Psoas muscle (tissue), 8 donors: Measurements from ENCODE around the gene DLEU7. TPM values are rescaled to one million over a fixed set of nuclear protein-coding genes. Genes with fewer than 3 reads are reported as not detected.

Source experiments
- ATAC-seq, 4 donors: fragments of 200-7000 bp; cut with Tn5 transposase; one replicate each; pipeline ENCODE4 v1.9.1; 2020; ENCODE audit warnings: moderate library complexity in 3 of 4, mild to moderate bottlenecking in 2 of 4
- DNase-seq, 2 donors: peaks; one replicate each; pipeline ENCODE4 v3.0.0-alpha.2; 2020
- H3K27ac ChIP-seq: fragments of 200-600 bp; one replicate; pipeline ENCODE4 v1.8.0; 2022
- H3K27me3 ChIP-seq, 3 donors: fragments of 200-600 bp in 1 of 3; one replicate each; pipeline versions ENCODE4 v1.6.1 to v1.8.0; 2013 to 2022; ENCODE audit warnings: low read length in 2 of 3, mild to moderate bottlenecking in 2 of 3, moderate library complexity in 1 of 3; ENCODE audit not compliant: insufficient read depth in 3 of 3
- H3K36me3 ChIP-seq, 2 donors: fragments of 200-600 bp in 1 of 2; one replicate each; pipeline versions ENCODE4 v1.6.1 to v1.8.0; 2013 to 2022; ENCODE audit warnings: low read depth in 1 of 2, mild to moderate bottlenecking in 1 of 2, moderate library complexity in 1 of 2; ENCODE audit not compliant: insufficient read depth in 1 of 2
- H3K4me1 ChIP-seq: fragments of 200-600 bp; one replicate; pipeline ENCODE4 v1.8.0; 2022
- H3K4me3 ChIP-seq: fragments of 200-600 bp; one replicate; pipeline ENCODE4 v1.8.0; 2022; ENCODE audit warnings: mild to moderate bottlenecking
- H3K9me3 ChIP-seq: fragments of 200-600 bp; one replicate; pipeline ENCODE4 v1.8.0; 2022
- CTCF ChIP-seq: fragments of 200-600 bp; IDR thresholded peaks from one replicate; pipeline ENCODE4 v1.8.0; 2022; ENCODE audit warnings: antibody characterized with exemption
- WGBS, 3 donors: extraction: QIAGEN DNeasy Blood & Tissue Kit; methylation state at CpG; one replicate each; pipeline versions ENCODE4 v1.1.6 to v1.1.7; 2013; 5-methylcytosine and 5-hydroxymethylcytosine counted together
- intact Hi-C, 2 donors: fragments of 100-400 bp; cut with DNase I; formaldehyde crosslinking; loops; one replicate each; pipeline versions ENCODE4 v1.11.0 to v1.14.2; 2022
- polyA plus RNA-seq, 3 donors: library from polyadenylated mRNA; stranded (reverse); fragments of 200-250 nt; gene quantifications; one replicate each; pipeline ENCODE4 v1.2.3, GENCODE V29; 2013
- total RNA-seq, 4 donors: library from RNA; stranded (reverse); fragmentation: NEBNext Ultra II Directional in 2 of 4; extraction: Animal tissue kit (Norgen Biotek cat#: 25700) in 2 of 4; gene quantifications; one replicate each; pipeline versions ENCODE4 v1.2.1 to v1.2.4, GENCODE V29; 2021 to 2023
- donor health status: healthy with polysubstance abuse.
- donor health status: DM: no; HTN: no; CAD: no; lungs with moderate emphysema.
- donor health status: Bipolar disorder and iron deficiency.
- donor health status: healthy.
- donor health status: DM: yes; HTN: yes; CAD: no.
- donor health status: DM: no; HTN: no; CAD: no.
- donor health status: DM: no; HTN: no; CAD: no.
- donor health status: DM: yes; HTN: yes; CAD: no.

DLEU7 gene
- total and polyA plus RNA-seq, 7 donors = 0.03 to 0.15 (median 0.05) TPM; not detected in 4

- DNase-seq = no peak
- H3K36me3 ChIP-seq = no peaks in the 10 kb centered on the region
Measured at GRCh38 chr13:50845211-50845610, 1.7 kb upstream of the DLEU7 start.

DNA sequence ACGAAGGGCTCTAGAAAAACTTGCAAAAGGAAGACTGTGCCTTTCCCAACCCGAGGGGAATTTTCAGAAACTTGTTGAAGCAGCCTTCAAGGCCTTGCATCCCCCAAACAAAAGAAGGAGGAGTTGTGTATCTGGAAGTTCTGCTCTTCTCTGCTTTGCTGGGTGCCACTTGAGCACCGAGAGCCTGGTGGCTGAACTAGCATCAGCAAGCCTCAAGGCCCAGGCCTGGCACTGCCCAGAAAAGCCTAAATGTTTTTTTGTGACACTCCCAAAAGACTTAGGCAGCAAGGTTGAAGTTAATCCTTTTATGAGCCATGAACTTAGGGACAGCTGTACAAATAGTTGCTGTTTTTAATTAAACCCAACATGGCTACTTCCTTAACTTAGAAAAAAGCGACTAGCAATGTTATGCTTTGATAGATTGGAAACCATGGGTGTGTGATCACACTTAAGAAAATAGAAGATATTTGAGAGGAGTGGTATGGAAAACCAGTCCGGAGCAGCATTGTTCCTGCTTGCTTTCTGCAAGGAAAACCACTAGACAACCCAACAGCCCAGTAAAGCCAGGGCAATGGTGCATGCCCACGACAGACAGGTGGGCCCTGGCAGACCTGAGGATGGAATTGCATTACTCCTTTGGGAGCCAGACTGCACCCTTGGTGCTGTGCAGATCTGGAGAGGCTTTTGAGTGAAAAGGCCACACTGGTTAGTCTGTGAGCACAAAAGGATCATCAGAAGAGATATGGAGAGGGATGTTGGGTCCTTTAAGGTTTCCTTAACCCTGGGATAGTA is 788 bp upstream of the DLEU7 start:
- no peak for DNase-seq
- intact Hi-C loops = no loop called here
- Histone ChIP-seq H3K27ac (no peak overlapping the region), H3K27me3 (peaks cover 0 to 35% (median 0%) of the 10 kb centered on the region in 3 donors), H3K4me3 (no peak overlapping the region), H3K9me3 (no peaks in the 10 kb centered on the region), H3K36me3 (no peaks in the 10 kb centered on the region), H3K4me1 (peaks cover 5% of the 10 kb centered on the region)
- 61 to 86% (median 69%) methylated on average over 6 of the region's 6 CpGs for WGBS, 3 donors
- TF ChIP-seq CTCF = no peak
- no peak for ATAC-seq

More at GRCh38 chr13:50845211-50845610, 1.7 kb upstream of the DLEU7 start:
- Histone ChIP-seq H3K9me3 (no peaks in the 10 kb centered on the region), H3K27ac (no peak overlapping the region), H3K4me1 (peaks cover 5% of the 10 kb centered on the region), H3K4me3 (no peak overlapping the region), H3K27me3 (peaks cover 0 to 35% (median 0%) of the 10 kb centered on the region in 3 donors)
- TF ChIP-seq CTCF = no peak
- ATAC-seq = no peak
- 65 to 89% (median 70%) methylated on average over 1 of the region's 1 CpG for WGBS, 3 donors
- intact Hi-C loops = no loop called here

DNA sequence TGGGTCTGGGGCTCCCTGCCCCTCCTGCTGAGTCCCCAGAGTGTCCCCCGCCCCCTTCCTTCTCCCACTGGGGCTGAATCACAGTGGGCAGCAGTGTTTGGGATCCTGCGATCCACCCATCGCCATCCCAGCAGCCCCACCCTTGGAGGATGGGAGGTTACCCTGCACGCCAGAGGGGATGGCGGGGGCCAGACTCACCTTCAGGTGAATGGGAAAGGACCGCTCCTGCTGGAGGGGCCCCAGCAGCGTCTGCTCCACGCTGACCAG is 569 bp downstream of the DLEU7 start:
- Histone ChIP-seq H3K36me3 (no peaks in the 10 kb centered on the region), H3K4me1 (peaks cover 5% of the 10 kb centered on the region), H3K4me3 (peak overlapping the region; percentile 55), H3K27me3 (peaks cover 0 to 35% (median 0%) of the 10 kb centered on the region in 3 donors), H3K9me3 (no peaks in the 10 kb centered on the region), H3K27ac (no peak overlapping the region)
- DNase-seq (peak in 1 of 2 donors; percentile 41), ATAC-seq (no peak)
- WGBS, 3 donors = 31 to 49% (median 48%) methylated on average over 7 to 8 of the region's 8 CpGs
- intact Hi-C loops = no loop called here
- TF ChIP-seq CTCF = no peak

GRCh38 chr13:50842251-50842989 is 1.1 kb downstream of the DLEU7 start:
- H3K4me1 ChIP-seq = peaks cover 5% of the 10 kb centered on the region
- ATAC-seq = no peak
- H3K27ac ChIP-seq = no peak overlapping the region
- H3K36me3 ChIP-seq = no peaks in the 10 kb centered on the region
- no peak for DNase-seq
- no peak for TF ChIP-seq CTCF
- intact Hi-C loops = no loop called here
- H3K4me3 ChIP-seq = peak overlapping the region; percentile 55
- peaks cover 0 to 35% (median 0%) of the 10 kb centered on the region in 3 donors for H3K27me3 ChIP-seq
- WGBS, 3 donors = 64 to 75% (median 70%) methylated on average over 10 of the region's 10 CpGs
- no peaks in the 10 kb centered on the region for H3K9me3 ChIP-seq
